Right atrium auricular region (tissue), 2 donors: Measurements from ENCODE around the gene MFSD12. TPM values are rescaled to one million over a fixed set of nuclear protein-coding genes. Genes with fewer than 3 reads are reported as not detected.

ENCODE experiments used
- DNase-seq: peaks from one replicate; pipeline ENCODE4 v3.0.0-alpha.2; 2019; ENCODE audit warnings: low spot score
- H3K27ac ChIP-seq, 2 donors: fragments of 200-600 bp; sonication (generic); 1 replicate in 1 of 2; 2 replicates in 1 of 2; pipeline ENCODE4 v1.5.1; 2016 to 2019
- H3K27me3 ChIP-seq, 2 donors: fragments of 200-600 bp; sonication (generic); one replicate each; pipeline versions ENCODE4 v1.5.1 to v1.6.0; 2017 to 2019
- H3K36me3 ChIP-seq: fragments of 200-600 bp; sonication (generic); one replicate; pipeline ENCODE4 v1.5.1; 2016
- H3K4me1 ChIP-seq, 2 donors: fragments of 200-600 bp; sonication (generic); one replicate each; pipeline versions ENCODE4 v1.5.1 to v1.6.0; 2017 to 2019
- H3K4me3 ChIP-seq, 2 donors: fragments of 200-600 bp; sonication (generic); 1 replicate in 1 of 2; 2 replicates in 1 of 2; pipeline ENCODE4 v1.5.1; 2017 to 2019; ENCODE audit warnings: mild to moderate bottlenecking in 1 of 2, moderate library complexity in 1 of 2
- H3K9me3 ChIP-seq, 2 donors: fragments of 200-600 bp; sonication (generic); one replicate each; pipeline ENCODE4 v1.5.1; 2019
- CTCF ChIP-seq, 2 donors: fragments of 200-600 bp; sonication (generic); IDR thresholded peaks; one replicate each; pipeline ENCODE4 v1.5.1; 2019; ENCODE audit warnings: antibody characterized with exemption in 2 of 2
- total RNA-seq, 2 donors: library from RNA; depleted of rRNA; stranded (reverse); fragments of >200 nt; gene quantifications; one replicate each; pipeline ENCODE4 v1.1.0, GENCODE V29; 2016

MFSD12 gene
- 10 to 100 TPM; 15.8 to 35.4 TPM for total RNA-seq

GRCh38 chr19:3557461-3558248 is at the start of gene MFSD12:
Gene MFSD12 (minus strand): TSS chr19:3557586. CDS start chr19:3557403, 183 bp downstream.
- no peak for TF ChIP-seq CTCF (IDR thresholded peaks at IDR 0.05)
- H3K27ac ChIP-seq: peak within 1 kb of the TSS; percentile 82 to 84
- DNase-seq: peak; percentile 93

GRCh38 chr19:3606690-3607289 is 49.4 kb upstream of the MFSD12 start, which contains the start of gene TBXA2R:
Gene TBXA2R (minus strand): TSS chr19:3606875. CDS start chr19:3600634, 6,241 bp downstream.
- H3K27me3 ChIP-seq: no peaks in the 10 kb centered on the region
- peak within 1 kb of the TSS; percentile 79 to 83 for H3K27ac ChIP-seq
- H3K9me3 ChIP-seq: no peaks in the 10 kb centered on the region
- peak within 1 kb of the TSS; percentile 42 to 60 for H3K4me3 ChIP-seq
- H3K4me1 ChIP-seq: peaks cover 0 to 68% of the 10 kb centered on the region in 2 donors
- H3K36me3 ChIP-seq: peaks cover 11% of the 10 kb centered on the region
- peak; percentile 76 for DNase-seq
- TF ChIP-seq CTCF (IDR thresholded peaks at IDR 0.05): no peak

More at GRCh38 chr19:3557461-3558248, at the start of gene MFSD12:
- no peaks in the 10 kb centered on the region for H3K9me3 ChIP-seq
- H3K36me3 ChIP-seq: no peaks in the 10 kb centered on the region
- H3K4me1 ChIP-seq: peaks cover 0 to 41% of the 10 kb centered on the region in 2 donors
- peak within 1 kb of the TSS; percentile 76 to 96 for H3K4me3 ChIP-seq
- H3K27me3 ChIP-seq: no peaks in the 10 kb centered on the region

GRCh38 chr19:3606174-3606689 is 48.8 kb upstream of the MFSD12 start:
- TF ChIP-seq CTCF (IDR thresholded peaks at IDR 0.05): no peak
- Histone ChIP-seq H3K9me3 (no peaks in the 10 kb centered on the region), H3K36me3 (peaks cover 5% of the 10 kb centered on the region), H3K4me1 (peaks cover 0 to 68% of the 10 kb centered on the region in 2 donors), H3K27ac (peak overlapping the region; percentile 79 to 83), H3K4me3 (peak overlapping the region; percentile 42 to 60), H3K27me3 (no peaks in the 10 kb centered on the region)
- no peak for DNase-seq

GRCh38 chr19:3605770-3606169 is 48.4 kb upstream of the MFSD12 start:
- Histone ChIP-seq H3K4me1 (peaks cover 0 to 67% of the 10 kb centered on the region in 2 donors), H3K4me3 (peak overlapping the region; percentile 42 to 60), H3K27me3 (no peaks in the 10 kb centered on the region), H3K9me3 (no peaks in the 10 kb centered on the region), H3K27ac (peak overlapping the region; percentile 79 to 83), H3K36me3 (peaks cover under 1% of the 10 kb centered on the region)
- TF ChIP-seq CTCF (IDR thresholded peaks at IDR 0.05): no peak
- no peak for DNase-seq

GRCh38 chr19:3605361-3605760 is 48.0 kb upstream of the MFSD12 start:
- DNase-seq: no peak
- H3K27ac ChIP-seq: no peak overlapping the region
- H3K4me1 ChIP-seq: peaks cover 0 to 63% of the 10 kb centered on the region in 2 donors

More at GRCh38 chr19:3605361-3605760, 48.0 kb upstream of the MFSD12 start:
- Histone ChIP-seq H3K9me3 (no peaks in the 10 kb centered on the region), H3K27me3 (no peaks in the 10 kb centered on the region), H3K36me3 (no peaks in the 10 kb centered on the region), H3K4me3 (no peak overlapping the region)
- TF ChIP-seq CTCF (IDR thresholded peaks at IDR 0.05): no peak
